Amniotic stem cell (primary cell): ENCODE data around the gene CLN6.

Experiments used
- DNase-seq: peaks from one replicate; lab custom pipeline; 2025; lab: John Stamatoyannopoulos, UW

The CLN6 gene

DNA sequence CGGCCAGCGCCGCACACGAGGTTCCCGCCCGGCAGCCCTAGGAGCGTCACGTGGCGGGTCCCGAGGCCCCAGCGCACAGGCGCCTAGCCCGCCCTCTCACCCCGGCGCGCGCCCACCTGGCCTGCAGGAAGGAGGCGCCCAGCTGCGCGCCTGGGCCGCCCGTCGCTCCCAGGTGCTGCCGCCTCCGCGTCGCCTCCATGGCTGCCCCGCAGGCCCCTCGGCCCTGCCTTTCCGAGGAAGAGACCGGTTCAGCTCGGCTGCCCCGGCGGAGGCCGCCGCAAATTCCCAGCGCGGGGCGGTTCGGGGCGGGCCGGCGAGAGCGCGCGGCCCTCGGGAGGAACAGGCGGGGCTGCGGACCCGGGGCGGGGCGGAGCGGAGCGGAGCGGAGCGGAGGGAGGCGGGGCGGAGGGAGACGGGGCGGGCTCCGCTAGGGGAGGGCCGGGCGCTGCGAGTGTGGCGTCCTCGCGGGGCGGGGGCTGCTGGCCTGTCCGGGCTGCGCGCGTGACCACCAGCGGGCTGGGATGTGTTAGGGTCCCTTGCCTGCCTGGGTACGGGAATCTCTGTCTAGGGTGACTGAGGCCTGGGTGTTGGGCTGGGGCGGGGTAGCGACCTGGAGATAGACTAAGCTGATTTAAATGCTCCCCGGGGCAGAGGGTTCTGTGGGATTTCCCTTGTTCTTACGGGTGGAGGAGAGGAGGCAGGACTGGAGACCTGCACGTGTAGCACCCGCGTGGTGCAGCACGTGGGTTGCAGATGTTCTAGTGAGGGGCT is at the start of gene CLN6:
Gene CLN6 (minus strand): TSS at position 343 of the 771 bp plus-strand sequence. CDS start 144 bp downstream, at position 199.
- DNase-seq = peak; percentile 56

- no peak for DNase-seq
These were observed 49.3 kb upstream of the CLN6 start for GRCh38 chr15:68278595-68279405.

- peak; percentile 40 for DNase-seq
These were observed 48.7 kb upstream of the CLN6 start for GRCh38 chr15:68278345-68278594.

- peak; percentile 85 for DNase-seq
These were observed 48.2 kb upstream of the CLN6 start, which contains the start of gene FEM1B for GRCh38 chr15:68277603-68278344. TSS of gene FEM1B (plus strand) at chr15:68277745. CDS start at chr15:68278418, 673 bp downstream.

- DNase-seq = no peak
These were observed 47.6 kb upstream of the CLN6 start for GRCh38 chr15:68277131-68277602.

- no peak for DNase-seq
These were observed 47.1 kb upstream of the CLN6 start for GRCh38 chr15:68276668-68277067.

DNA sequence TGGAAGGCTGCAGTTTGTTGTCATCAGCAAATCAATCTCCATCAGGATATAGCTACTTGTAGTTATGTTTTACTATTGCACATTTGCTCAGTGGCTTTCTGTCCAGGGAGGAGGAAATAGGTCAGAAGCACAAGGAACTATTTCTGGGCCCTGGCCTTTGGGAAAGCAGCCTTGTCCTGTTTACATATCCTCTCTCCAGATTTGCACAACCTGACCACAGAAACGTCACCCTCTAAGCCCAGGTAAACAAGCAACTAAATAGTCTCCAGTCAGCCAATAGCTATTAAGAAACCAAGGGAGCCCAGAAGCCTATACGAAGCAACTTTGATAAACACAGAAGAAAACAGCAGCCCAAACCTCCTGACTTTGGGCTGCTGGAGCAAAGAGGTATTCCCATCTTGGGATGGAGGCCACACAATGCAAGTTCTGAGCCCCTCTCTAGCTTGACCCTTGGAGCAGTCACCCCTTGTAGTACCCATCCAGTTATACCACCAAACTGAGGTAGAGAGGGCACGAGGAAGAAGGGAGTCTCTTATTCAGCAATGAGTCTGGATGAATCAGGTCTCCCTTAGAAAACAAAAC is 45.7 kb upstream of the CLN6 start:
- no peak for DNase-seq

GRCh38 chr15:68274201-68274848 is 44.8 kb upstream of the CLN6 start:
- DNase-seq = no peak

DNA sequence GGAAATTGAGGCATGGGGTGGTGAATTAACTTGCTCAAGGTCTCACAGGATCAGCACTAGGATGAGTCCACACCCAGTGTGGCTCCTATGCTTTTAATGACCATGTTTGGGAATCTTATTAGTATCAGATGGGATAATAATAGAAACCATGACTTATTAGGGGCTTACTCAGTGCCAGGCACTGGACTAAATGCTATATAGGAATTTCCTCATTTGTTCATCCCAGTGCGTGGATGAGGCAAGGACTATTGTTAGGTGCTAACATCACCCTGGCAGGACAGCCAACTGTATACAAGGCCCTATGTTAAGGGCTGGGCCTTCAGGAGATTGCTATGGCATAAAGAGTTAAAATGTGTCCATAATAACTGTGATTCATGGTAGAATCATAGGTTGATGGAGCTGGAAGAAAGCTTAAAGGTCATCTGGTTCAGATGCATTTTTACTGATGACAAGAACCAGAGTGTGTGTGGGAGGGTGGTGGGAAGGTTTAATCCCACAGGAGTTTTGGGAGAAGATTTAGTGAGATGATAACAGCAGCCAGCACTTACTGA is 43.3 kb upstream of the CLN6 start:
- DNase-seq = no peak

DNA sequence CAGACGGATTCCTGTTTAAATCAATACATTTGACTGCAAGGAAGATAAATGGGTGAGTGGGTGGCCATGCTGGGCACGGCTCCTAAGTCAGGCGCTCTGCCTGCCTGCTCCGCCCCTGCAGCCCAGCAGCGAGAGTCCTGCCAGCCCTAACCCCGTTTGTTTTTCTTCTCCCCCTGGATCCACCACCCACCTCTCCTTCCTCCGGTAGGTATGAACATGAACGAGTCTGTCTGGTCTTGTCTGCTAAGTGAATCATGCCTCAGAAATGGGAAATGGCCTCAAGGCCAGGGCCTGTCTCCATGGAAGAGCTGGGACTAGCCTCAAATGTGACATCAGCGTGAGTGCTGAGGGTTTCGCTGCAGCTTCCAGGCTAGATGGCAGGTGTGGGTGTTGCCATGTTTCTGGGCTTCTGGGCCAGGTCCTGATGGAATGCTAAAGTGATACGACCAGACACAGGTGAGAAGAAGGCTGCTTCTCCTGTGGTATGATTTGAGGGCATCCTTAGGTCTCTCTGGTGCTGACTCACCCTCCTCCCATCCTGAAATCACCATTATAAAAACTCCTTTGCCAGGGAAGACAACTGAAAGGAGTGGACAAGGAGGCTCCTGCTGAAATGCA is 42.4 kb upstream of the CLN6 start:
- peak; percentile 73 for DNase-seq

- DNase-seq = no peak
These were observed 38.9 kb upstream of the CLN6 start for GRCh38 chr15:68268405-68268804.

GRCh38 chr15:68265674-68266073 is 36.1 kb upstream of the CLN6 start:
- no peak for DNase-seq

DNA sequence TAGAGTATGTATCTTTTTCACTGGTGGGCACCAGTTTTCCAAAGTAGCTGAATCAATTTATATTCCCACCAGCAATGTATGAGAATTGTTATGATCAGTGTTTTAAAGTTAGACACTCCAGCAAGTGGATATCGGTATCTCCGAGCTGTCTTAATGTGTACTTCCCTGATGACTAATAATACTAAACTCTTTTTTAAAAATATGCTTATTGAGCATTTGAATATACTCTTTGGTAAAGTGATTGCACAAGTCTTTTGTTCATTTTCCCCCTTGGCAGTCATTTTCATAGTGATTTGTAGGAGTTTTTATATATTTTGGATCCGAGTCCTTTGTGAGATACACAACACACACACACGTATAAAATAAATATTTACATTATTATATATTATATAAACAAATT is 35.6 kb upstream of the CLN6 start:
- no peak for DNase-seq

DNA sequence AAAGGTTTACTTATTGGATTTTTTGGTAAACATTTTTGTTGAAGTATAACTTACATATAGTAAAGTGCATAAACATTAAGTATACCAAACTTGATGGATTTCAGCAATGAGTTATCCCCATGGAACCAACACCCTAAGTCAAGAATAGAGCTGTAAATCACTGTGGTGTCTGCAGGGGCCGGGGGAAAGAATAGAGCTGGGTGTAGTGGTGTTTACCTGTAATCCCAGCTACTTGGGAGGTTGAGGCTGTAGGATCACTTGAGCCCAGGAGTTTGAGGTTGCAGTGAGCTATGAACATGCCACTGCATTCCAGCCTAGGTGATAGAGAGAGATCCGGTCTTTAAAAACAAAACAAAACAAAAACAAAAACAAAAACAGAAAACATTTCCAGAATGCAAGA is 34.8 kb upstream of the CLN6 start:
- DNase-seq = no peak

GRCh38 chr15:68262514-68263356 is 33.2 kb upstream of the CLN6 start:
- DNase-seq = no peak

DNA sequence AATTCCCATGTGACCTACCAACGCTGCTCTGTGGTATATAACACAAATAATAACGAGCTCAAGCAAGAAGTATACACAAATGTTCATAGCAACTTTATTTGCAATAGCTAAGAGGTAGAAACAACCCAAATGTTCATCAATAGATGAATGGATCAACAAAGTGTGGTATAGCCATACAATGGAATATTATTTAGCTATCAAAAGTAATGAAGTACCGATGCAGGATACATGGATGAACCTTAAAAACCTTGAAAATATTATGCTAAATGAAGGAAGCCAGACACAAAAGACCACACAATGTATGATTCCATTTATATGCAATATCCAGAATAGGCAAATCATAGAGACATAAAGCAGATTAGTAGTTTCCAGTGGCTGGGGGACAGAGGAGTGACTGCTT is 32.5 kb upstream of the CLN6 start:
- no peak for DNase-seq

GRCh38 chr15:68261241-68261640 is 31.7 kb upstream of the CLN6 start:
- no peak for DNase-seq

DNA sequence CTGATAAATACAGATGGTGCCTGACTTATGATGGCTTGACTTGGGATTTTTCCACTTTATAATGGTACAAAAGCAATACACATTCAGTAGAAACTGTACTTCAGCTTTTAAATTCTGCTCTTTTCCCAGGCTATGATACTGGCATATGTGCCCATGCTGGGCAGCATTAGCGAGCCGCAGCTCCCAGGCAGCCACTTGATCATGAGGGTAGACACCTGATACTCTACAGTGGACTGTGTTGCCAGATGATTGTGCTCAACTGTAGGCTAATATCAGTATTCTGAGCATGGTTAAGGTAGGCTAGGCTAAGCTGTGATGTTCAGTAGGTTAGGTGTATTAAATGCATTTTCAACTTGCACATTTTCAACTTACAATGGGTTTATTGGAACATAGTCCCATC is 30.4 kb upstream of the CLN6 start:
- no peak for DNase-seq

DNA sequence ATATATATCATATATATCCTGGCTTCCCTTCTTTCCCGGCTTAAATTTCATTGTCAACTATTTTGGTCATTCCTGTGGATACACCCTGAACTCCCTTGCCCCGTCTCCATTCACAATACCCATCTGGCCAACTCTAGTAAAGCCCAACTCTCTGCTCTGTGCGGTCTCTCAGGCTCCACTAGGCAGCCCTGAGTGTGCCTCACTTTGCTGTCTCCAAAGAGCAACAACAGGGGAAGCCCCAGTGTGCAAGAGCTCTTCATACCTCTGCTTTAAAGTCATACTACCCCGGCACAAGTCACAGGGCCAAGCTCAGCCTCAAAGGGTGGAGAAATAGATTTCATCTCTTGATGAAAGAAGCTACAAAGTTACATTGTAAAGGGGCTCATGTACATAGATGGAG is 29.2 kb upstream of the CLN6 start:
- no peak for DNase-seq
